Upper lobe of left lung (tissue), 4 donors: ENCODE results near the gene LGR5.

Experiments
- CTCF ChIP-seq, 6 experiments: fragments of 450-650 bp in 4 of 6; fragments of 200-600 bp in 2 of 6; sonication (generic) in 2 of 6; IDR thresholded peaks; one replicate each; pipeline ENCODE4 v1.5.1; 2016 to 2019; ENCODE audit warnings: antibody characterized with exemption in 6 of 6
- POLR2A ChIP-seq, 4 donors: fragments of 450-650 bp; IDR thresholded peaks; one replicate each; pipeline ENCODE4 v1.5.1; 2016 to 2017; ENCODE audit warnings: antibody characterized with exemption in 4 of 4, mild to moderate bottlenecking in 2 of 4
- POLR2AphosphoS5 ChIP-seq, 2 donors: sonication (generic); formaldehyde crosslinking; IDR thresholded peaks; one replicate each; pipeline ENCODE4 v1.5.1; 2017; ENCODE audit warnings: antibody characterized with exemption in 2 of 2

- TF ChIP-seq POLR2A (IDR thresholded peaks at IDR 0.05) = no peak
- no peak for TF ChIP-seq CTCF (IDR thresholded peaks at IDR 0.05)
- TF ChIP-seq POLR2AphosphoS5 (IDR thresholded peaks at IDR 0.05) = no peak
Observed at GRCh38 chr12:71538807-71539206, 99.2 kb downstream of the LGR5 start.
